HG03469 (cell line): ENCODE measurements around the gene MAP4K5.
A peak's percentile ranks its signal among the peaks of the same experiment; 100 is the strongest.
"Not testable (repeated sequence)": the region's sequence is repeated elsewhere in the genome, so short reads cannot be mapped to it uniquely, and the experiment has no call there.

Source experiments
- ATAC-seq: cut with Tn5 transposase; IDR thresholded peaks from one replicate; pipeline ENCODE4 v1.9.1; 2021; ENCODE audit warnings: mild to moderate bottlenecking, moderate library complexity, moderate number of reproducible peaks; ENCODE audit not compliant: unreplicated experiment

Gene MAP4K5

GRCh38 chr14:50533241-50533705 is 904 bp upstream of the MAP4K5 start:
- peak; percentile 22 for ATAC-seq

GRCh38 chr14:50531595-50532501 is 521 bp downstream of the MAP4K5 start:
- ATAC-seq: peak; percentile 21

- no peak for ATAC-seq
Observed at GRCh38 chr14:50530794-50531365, 1.5 kb downstream of the MAP4K5 start.

GRCh38 chr14:50530358-50530757 is 2.0 kb downstream of the MAP4K5 start:
- ATAC-seq: no peak

- ATAC-seq: no peak
Observed at GRCh38 chr14:50529288-50530179, 2.8 kb downstream of the MAP4K5 start.

- no peak for ATAC-seq
Observed at GRCh38 chr14:50528000-50528399, 4.4 kb downstream of the MAP4K5 start.

GRCh38 chr14:50524731-50525515 is 7.4 kb downstream of the MAP4K5 start:
- no peak for ATAC-seq

- ATAC-seq: no peak
Observed at GRCh38 chr14:50524060-50524459, 8.3 kb downstream of the MAP4K5 start.

- ATAC-seq: no peak
Observed at GRCh38 chr14:50523271-50524041, 8.9 kb downstream of the MAP4K5 start.

GRCh38 chr14:50521912-50522341 is 10.4 kb downstream of the MAP4K5 start:
- ATAC-seq: peak; percentile 42

GRCh38 chr14:50520947-50521815 is 11.2 kb downstream of the MAP4K5 start:
- peak; percentile 56 for ATAC-seq

GRCh38 chr14:50516091-50516490 is 16.3 kb downstream of the MAP4K5 start:
- no peak for ATAC-seq

GRCh38 chr14:50512463-50512862 is 19.9 kb downstream of the MAP4K5 start:
- ATAC-seq: no peak

- ATAC-seq: no peak
Observed at GRCh38 chr14:50510157-50510556, 22.2 kb downstream of the MAP4K5 start.

- ATAC-seq: not testable (repeated sequence)
Observed at GRCh38 chr14:50507078-50507477, 25.3 kb downstream of the MAP4K5 start.

GRCh38 chr14:50501642-50502041 is 30.7 kb downstream of the MAP4K5 start:
- ATAC-seq: no peak

- no peak for ATAC-seq
Observed at GRCh38 chr14:50497351-50497750, 35.0 kb downstream of the MAP4K5 start.

- no peak for ATAC-seq
Observed at GRCh38 chr14:50489851-50490250, 42.5 kb downstream of the MAP4K5 start.

- no peak for ATAC-seq
Observed at GRCh38 chr14:50488521-50488920, 43.8 kb downstream of the MAP4K5 start.
